ENCODE data around the gene EN2. TPM values are rescaled to one million over a fixed set of nuclear protein-coding genes. Genes with fewer than 3 reads are reported as not detected.
"Not testable (repeated sequence)": the region's sequence is repeated elsewhere in the genome, so short reads cannot be mapped to it uniquely, and the experiment has no call there.

EN2 gene
- polyA plus RNA-seq, 1 donor: 1.0 TPM

GRCh38 chr7:155426543-155427410 lies 31.2 kb upstream of the EN2 start:
- no peak for DNase-seq

DNA sequence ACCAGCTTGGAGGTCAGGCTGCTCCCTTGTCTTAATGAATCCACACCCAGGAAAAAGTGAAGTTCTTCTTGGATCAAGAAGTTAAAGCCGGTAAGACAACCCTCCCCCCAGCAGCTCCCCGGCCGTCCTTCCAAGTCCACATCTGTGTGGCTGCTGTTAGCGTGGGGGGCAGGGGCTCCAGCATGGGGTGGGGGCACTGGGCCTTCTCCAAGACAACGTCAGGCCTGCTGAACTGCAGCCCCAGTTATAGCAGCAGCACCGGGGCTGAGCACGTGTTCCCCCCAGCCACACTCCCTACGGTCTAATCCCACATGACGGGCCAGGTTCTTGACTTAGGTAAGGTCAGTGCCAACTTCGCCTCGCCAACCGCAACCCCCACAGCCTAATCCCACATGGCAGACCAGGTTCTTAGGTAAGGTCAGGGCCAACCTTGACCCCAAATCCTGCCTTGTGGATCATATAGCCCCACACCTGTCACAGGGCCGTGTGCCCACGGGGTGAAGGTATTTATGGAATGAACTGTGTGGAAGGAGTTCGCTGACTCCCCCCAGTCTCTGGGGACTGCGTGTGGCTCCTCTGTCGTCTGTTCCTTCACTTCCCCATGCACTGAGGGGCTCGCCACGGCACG lies 30.4 kb upstream of the EN2 start:
- DNase-seq: no peak

- no peak for DNase-seq
Observed at GRCh38 chr7:155428171-155428834, 29.6 kb upstream of the EN2 start.

- no peak for DNase-seq
Observed at GRCh38 chr7:155429651-155430050, 28.3 kb upstream of the EN2 start.

DNA sequence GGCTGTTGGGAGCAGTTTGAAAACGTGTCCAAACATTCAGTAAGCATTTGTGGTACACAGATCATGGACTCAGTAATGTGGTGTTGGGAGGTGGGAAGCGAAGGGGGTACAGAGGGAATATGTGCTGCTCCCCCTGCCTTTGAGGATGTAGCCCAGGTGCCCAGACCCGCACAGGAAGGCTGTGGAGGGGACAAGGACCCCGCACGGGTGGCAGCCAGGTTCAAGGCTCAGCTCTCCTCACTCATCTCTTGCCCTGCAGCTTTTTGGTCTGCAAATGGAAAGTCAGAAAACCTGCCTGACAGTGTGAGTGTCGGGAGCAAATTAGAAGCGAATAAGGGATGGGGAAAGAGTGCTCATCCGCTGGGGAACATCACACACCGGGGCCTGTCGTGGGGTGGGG lies 27.3 kb upstream of the EN2 start:
- DNase-seq: no peak

DNA sequence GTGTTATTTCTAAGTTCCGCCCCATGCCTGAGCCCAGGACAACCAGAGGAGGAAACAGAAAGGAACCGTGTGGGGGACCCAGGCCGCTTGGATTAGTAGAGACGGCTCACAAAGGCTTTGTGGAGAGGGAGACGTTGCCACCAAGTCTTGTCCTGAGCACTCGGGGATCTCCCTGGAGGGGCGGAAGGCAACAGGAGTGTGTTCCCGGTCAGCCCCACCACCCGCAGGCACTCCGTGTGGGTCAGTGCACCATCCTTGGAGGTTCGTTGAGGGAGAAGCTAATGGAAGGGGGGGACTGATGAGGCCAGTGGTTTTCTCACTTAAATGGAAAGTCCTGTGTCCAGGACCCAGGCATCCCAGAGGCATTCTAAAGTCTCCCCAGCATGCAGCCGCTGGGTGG lies 26.7 kb upstream of the EN2 start:
- no peak for DNase-seq

GRCh38 chr7:155431711-155432110 lies 26.2 kb upstream of the EN2 start:
- no peak for DNase-seq

GRCh38 chr7:155435110-155435509 lies 22.8 kb upstream of the EN2 start:
- DNase-seq: no peak

- no peak for DNase-seq
Observed at GRCh38 chr7:155437836-155438235, 20.1 kb upstream of the EN2 start.

- no peak for DNase-seq
Observed at GRCh38 chr7:155438777-155439176, 19.2 kb upstream of the EN2 start.

- no peak for DNase-seq
Observed at GRCh38 chr7:155439311-155440017, 18.5 kb upstream of the EN2 start.

DNA sequence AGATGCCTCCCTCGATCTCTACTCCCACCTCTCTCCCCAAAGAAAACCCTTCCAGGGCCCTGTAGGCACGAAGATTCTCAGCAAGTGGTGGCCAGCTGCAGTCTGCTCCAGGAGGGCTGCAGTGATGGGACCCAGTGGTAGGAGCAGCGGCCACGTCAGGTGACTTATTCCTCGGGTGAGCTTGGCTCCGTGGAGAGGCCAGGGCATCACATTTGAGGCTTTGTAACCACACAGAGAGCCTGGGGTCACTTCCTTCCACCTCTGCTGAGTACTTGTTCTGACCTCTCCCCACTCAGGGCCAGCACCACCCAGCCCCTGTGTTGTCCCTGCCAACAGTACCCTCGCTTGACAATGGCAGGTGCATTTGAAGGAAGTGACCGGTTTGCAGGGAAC lies 17.9 kb upstream of the EN2 start:
- DNase-seq: no peak

DNA sequence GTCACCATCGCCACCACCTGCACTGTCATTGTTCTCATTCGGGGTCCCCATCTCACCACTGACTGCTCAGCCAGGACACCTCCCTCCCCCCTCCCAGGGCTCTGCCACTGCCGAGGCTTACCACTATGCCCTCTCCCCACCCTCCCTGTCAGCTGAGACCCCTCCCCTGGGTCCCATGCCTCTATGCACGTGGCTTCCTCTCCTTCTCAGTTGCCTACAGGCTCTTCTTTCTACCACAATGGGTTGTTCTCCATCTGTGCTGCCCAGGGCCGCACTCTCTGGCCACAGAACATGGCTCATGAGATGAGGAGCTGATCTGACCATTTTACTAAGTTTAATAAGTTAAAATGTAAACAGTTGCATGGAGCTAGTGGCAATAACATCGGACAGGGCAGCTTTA lies 16.1 kb upstream of the EN2 start:
- DNase-seq: no peak

GRCh38 chr7:155444746-155445145 lies 13.2 kb upstream of the EN2 start:
- no peak for DNase-seq

- DNase-seq: not testable (repeated sequence)
Observed at GRCh38 chr7:155445606-155446005, 12.3 kb upstream of the EN2 start.

DNA sequence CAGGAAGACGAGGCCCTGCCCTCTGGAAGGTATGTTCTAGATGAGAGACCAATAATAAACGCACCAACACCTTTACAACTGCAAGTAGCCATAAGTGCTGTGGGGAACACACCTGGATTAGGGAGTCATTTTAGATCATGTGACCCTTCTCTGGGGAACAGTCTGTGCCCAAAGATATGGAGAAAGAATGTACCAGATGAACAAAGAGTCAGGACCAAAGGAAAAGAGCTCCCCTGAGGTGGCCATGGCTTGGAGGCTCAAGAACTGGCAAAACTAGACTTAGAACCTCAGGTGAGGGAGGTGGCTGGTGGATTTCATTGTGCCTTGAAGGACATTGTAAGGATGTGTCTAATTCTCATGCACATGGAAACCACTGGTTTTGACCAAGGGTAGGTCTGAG lies 10.3 kb upstream of the EN2 start:
- no peak for DNase-seq

DNA sequence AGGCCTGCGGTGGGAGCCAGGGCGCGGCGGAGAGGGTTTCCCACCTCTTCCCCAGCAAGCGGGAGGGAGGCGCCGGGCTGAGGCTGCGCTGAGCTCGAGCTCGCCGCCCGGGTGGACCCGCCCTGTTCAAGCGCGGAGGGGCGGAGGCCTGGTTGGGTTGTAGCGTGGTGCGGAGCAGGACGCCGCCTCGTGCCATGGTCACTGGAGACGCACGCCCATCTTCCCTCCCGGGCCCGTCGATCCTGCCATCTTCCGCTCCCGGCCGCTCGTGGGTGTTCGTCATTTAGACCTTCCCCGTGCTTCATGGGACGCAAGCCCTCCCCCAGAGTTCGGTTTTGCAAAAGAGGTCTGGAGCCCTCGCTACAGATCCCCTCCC lies 9.3 kb upstream of the EN2 start:
- DNase-seq: no peak

- DNase-seq: no peak
Observed at GRCh38 chr7:155449008-155449868, 8.7 kb upstream of the EN2 start.

DNA sequence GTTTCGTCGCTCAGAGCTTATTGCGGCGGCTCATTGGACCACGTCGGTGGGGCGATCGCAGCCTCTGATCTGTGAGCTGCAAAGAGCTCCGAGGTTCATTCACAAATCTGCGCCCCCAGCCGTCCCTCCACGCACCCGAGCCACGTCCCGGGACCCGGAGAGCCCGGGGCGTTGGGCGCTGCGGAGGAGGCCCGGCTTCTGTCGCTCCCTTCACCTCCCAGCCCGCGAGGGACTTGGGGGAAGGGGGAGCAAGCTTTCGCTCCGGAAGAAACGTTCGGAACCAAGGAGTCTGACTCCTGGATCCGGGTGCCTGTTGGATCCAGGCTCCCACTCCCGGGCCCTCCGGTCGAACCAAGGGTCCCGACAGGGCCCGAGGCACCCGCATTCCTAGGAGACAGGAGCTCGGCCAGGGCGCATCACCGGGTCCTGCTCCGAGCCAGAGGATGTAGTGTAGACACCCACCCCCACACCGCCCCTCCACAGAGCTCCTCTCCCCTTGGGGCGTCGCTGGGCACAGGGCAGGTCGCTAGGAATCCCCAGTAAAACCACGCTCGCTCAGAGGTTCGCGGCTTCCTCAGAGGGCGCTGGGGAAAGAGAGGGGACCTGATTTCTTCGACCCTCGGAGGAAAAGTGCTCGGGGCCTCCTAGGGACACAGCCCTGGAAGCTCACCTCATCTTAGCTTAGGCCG lies 7.9 kb upstream of the EN2 start:
- no peak for DNase-seq

- no peak for DNase-seq
Observed at GRCh38 chr7:155450558-155450969, 7.4 kb upstream of the EN2 start.
